Uterine smooth muscle cell (primary cell): ENCODE data around the gene VKORC1. TPM values are rescaled to one million over a fixed set of nuclear protein-coding genes. Genes with fewer than 3 reads are reported as not detected.

Experiments used
- total RNA-seq: library from RNA; depleted of rRNA; stranded (reverse); fragments of >200 nt; gene quantifications from 2 replicates; pipeline ENCODE4 v1.2.3, GENCODE V29; 2014

Gene VKORC1
- total RNA-seq, result 98.5 and 142 TPM in 2 replicates

DNA sequence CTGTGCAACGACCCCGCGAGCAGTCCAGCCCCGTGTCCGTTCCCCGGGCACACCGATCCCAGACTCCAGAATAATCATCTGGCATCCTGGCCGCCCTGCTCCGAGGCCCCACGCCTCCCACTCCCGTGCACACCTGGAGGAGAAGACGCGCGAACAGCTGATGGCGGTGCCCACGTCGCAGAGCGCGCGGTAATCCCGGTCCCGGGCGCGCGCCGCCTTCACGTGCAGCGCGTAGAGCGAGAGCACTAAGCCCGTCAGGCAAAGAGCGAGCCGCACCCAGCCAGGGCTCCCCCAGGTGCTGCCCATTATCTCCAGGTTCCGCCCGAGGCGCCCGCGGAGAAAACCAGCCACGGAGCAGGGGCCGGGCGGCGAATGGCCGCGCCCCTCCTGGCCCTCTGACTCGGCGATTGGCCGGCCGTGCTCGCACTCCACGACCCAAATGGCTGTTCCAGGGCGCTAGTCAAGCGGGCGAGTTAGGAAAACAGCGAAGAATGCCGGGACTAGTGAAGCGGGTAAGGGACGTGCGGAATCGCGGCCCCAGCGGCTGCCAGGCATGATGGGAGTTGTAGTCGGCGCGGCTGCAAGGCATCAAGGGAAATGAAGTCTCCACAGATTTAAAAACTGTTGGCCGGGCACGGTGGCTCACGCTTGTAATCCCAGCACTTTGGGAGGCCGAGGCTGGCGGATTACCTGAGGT lies at the start of gene VKORC1:
VKORC1 (minus strand) TSS at position 374 of the 697 bp plus-strand sequence; CDS start at position 306, 68 bp downstream.

DNA sequence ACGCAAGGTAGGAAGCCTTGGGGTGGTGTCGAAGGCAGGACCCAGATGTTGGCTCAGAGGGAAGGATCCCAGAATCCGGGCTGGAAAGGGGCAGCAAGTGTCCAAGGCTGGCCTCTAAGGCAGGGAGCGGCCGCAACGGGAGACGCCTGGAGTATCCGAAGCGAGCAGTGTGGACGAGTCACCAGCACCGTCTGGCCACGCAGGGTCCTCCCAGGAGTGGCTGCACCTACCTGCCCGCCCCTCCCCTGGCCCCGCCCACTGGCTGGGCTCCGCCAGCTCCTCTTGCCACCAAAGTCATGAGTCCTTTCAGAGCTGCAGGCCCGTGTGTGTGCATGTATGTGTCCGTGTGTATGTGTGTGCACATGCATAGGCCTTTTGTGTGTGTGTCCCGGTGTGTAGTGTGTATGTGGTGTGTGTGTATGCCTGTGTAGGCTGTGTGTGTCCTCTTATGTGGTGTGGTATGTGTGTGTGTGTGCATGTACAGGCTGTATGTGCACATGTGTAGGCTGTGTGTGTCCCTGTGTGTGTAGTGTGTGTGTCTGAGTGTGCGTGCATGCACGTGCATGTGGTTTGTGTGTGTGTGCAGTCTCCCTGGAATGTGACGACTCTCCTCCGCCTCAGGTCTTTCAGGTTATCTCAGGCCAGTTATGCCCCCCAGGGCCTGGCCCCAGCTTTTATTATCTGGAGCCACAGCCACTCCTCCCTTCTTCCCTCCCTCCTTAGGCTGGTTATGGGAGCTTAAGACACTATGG lies 41.1 kb upstream of the VKORC1 start, which contains the start of gene PRSS8:
PRSS8 (minus strand) TSS at position 193 of the 752 bp plus-strand sequence. CDS start 229 bp downstream, outside the sequence.

DNA sequence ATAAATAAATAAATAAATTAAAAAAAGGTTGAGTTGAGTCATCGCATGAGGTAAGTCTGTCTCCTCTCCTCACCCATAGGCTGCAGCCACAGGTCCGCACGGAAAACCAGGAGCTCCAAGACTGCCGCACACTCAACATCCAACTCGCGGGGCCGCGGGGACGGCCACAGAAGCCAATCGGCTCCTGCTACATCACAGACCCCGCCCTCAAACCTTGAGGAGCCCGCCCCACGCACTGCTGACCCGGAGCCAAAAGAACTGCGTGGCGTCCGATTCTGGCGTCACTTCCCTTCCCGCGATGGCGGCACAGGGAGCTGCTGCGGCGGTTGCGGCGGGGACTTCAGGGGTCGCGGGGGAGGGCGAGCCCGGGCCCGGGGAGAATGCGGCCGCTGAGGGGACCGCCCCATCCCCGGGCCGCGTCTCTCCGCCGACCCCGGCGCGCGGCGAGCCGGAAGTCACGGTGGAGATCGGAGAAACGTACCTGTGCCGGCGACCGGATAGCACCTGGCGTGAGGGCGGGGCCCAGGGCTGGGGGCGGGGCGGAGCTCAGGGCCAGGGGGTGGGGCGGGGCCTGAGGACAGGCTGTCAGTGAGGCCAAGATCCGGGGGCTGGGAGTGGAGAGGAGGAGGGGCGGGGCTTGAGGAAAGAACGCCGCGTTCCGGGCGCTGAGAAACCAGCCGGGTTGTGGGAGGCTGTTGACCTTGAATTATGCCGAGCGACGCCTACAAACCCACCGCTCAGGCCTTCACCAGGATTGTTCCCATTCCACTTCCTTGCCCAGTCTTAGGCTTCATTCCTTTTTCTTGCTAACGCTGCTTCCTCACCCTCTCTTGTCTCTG lies 23.0 kb upstream of the VKORC1 start, which contains the start of gene KAT8:
KAT8 (plus strand) TSS at position 281 of the 839 bp plus-strand sequence; CDS start at position 299, 18 bp downstream.

DNA sequence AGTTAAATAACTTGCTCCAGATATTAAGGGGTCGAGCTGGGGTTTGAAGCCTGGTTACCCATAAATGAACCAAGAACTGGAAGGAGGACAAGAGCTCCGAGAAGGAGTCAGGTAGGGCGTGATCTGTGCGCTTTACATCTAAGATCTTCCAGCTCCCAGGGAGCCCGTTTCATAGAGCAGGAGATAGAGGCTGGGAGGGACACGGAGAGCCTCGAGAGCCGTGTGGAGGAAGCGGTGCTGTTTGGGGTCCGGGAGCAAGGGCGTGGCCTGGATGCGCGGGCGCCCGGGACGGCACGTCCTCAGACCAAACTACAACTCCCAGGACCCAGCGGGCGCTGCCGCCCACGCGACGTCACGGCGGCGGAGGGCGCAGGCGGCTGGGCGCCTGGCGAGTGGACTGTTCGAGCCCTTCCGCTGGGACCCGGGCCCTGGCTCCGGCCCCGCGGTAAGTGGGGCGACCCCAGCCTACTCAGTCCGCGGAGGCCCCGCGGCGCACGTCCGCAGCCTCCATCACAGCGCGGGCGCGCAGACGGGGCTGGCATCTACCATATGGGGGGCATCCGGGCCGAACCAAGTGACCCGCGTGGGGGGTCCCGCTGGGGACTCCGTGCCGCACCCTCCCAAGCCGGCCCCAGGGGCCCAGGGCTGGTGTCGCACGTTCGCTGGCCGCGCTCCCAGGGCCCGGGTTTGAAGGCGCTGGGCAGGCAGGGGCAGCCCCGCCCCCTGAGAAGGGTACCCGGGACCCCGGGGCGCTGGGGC lies 13.6 kb upstream of the VKORC1 start, which contains the start of gene BCKDK:
BCKDK (plus strand) TSS at position 352 of the 759 bp plus-strand sequence. CDS start 838 bp downstream, outside the sequence.

GRCh38 chr16:31088459-31089183 lies 6.0 kb downstream of the VKORC1 start, which contains the start of gene PRSS53:
Gene PRSS53 (minus strand): TSS chr16:31088943. CDS start chr16:31088809, 134 bp downstream.

GRCh38 chr16:31073970-31074813 lies 20.4 kb downstream of the VKORC1 start, which contains the start of the genes ZNF646 and ZNF668:
Gene ZNF646 (plus strand): TSS chr16:31074422. CDS start chr16:31076325, 1,903 bp downstream.
Gene ZNF668 (minus strand): TSS chr16:31074240. CDS start chr16:31064459, 9,781 bp downstream.

Other genes starting within 250 kb of the VKORC1 start
- gene BCL7C, start 200.7 kb downstream of the VKORC1 start, total RNA-seq, result 51.4 and 53.5 TPM in 2 replicates
- gene CTF1, start 198.2 kb downstream of the VKORC1 start, total RNA-seq, result 2.2 and 3.0 TPM in 2 replicates
- 20.0 and 28.0 TPM in 2 replicates for gene FBXL19, start 171.2 kb downstream of the VKORC1 start, total RNA-seq
- 24.9 and 35.2 TPM in 2 replicates for gene ORAI3, start 145.7 kb downstream of the VKORC1 start, total RNA-seq
- 2.7 and 6.6 TPM in 2 replicates for gene SETD1A, start 137.0 kb downstream of the VKORC1 start, total RNA-seq
- 28.0 and 35.6 TPM in 2 replicates for gene HSD3B7, start 109.6 kb downstream of the VKORC1 start, total RNA-seq
- 2.1 and 2.5 TPM in 2 replicates for gene STX1B, start 84.2 kb downstream of the VKORC1 start, total RNA-seq
- 26.0 and 31.5 TPM in 2 replicates for gene STX4, start 61.2 kb downstream of the VKORC1 start, total RNA-seq
- gene ZNF668, start 20.6 kb downstream of the VKORC1 start, total RNA-seq, result 10.6 and 14.1 TPM in 2 replicates
- gene ZNF646, start 20.4 kb downstream of the VKORC1 start, total RNA-seq, result 13.9 and 15.1 TPM in 2 replicates
- gene PRSS53, start 5.9 kb downstream of the VKORC1 start, total RNA-seq, result 2.7 and 3.2 TPM in 2 replicates
- 16.9 and 18.6 TPM in 2 replicates for gene BCKDK, start 13.6 kb upstream of the VKORC1 start, total RNA-seq
- gene KAT8, start 22.9 kb upstream of the VKORC1 start, total RNA-seq, result 33.6 and 37.0 TPM in 2 replicates
- not detected in 2 replicates for gene PRSS8, start 40.9 kb upstream of the VKORC1 start, total RNA-seq
- 0.33 and 0.75 TPM in 2 replicates for gene PRSS36, start 55.3 kb upstream of the VKORC1 start, total RNA-seq
- gene FUS, start 85.3 kb upstream of the VKORC1 start, total RNA-seq, result 79.6 and 121 TPM in 2 replicates
- gene PYCARD, start 108.0 kb upstream of the VKORC1 start, total RNA-seq, result 57.3 and 76.4 TPM in 2 replicates
- gene TRIM72, start 119.3 kb upstream of the VKORC1 start, total RNA-seq, result under 0.01 TPM in 1 of 2 replicates, not detected in the other
- not detected in 2 replicates for gene PYDC1, start 122.3 kb upstream of the VKORC1 start, total RNA-seq
- gene ITGAM, start 165.2 kb upstream of the VKORC1 start, total RNA-seq, result 0.11 TPM in 1 of 2 replicates, not detected in the other